Activated CD4-positive, alpha-beta T cell treated with anti-CD3 and anti-CD28 coated beads, Interleukin-2, Interleukin-6, amounts not matched to agents 100 ng/mL and 50 ng/mL, durations not matched to agents 16 hours and 8 hours (primary cell): Measurements from ENCODE around the gene EYA4.

ENCODE experiments used
- DNase-seq: peaks from one replicate; pipeline ENCODE4 v3.0.0-alpha.2; 2020

The EYA4 gene

DNA sequence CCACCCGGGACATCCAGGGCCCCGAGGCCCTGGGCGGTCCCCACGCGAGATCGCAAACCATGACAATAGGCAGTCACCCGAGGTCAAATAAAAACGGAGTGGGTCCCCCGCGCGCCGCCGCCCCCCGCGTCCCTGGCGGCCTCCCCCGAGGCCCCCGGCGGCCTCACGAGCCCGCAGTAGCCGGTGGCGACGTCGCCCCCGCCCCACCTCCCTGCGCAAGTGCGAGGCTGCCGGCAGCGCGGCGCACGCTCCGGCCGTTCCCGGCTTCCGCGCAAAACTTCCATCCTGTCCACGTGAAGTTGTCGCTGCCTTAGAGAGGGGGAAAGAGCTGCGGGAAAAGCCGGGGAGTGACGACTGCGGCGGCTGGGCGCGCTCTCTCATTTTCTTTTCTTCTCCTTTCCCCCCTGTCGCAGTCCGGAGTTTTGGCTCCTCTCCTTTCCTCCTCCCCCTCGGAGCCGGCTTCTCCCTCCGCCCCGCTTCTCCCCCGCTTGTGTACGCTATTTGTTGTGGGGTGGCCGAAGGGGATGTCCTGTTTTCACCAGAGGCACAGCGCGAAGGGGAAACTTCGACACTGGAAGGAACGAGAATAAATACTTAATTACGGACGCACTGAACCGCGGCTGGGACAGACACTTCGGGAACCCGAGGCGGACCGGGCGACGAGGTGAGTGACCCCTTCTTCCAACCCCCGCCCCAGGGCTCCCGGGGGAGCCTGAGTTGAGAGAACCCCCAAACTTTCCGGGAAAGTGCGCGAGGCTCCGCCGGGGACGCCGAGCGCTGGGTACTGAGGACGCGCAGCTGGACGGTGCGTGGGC lies at the start of gene EYA4:
EYA4 (plus strand) TSS at position 272 of the 815 bp plus-strand sequence. CDS start 33,424 bp downstream, outside the sequence.
- no peak for DNase-seq

GRCh38 chr6:133193396-133193795 lies 47.8 kb upstream of the EYA4 start:
- DNase-seq = no peak

DNA sequence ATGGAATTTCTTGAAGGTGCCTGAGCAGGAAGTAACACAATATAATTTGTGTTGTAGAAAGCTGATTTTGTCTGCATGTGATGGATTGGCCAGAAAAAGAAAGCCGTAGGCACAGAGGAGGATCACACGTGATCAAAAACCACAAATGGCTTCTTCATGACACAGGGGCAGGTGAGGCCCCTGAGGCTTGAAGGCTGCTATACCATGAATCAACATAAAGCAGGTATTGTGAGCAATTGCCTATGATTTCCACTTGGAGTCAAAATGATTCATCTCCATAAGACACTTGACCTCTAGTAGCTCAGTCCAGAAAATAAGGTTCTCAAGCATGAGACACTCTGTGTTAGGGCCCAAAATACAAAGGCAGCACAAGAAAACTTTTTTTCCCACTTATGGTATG lies 42.4 kb upstream of the EYA4 start:
- DNase-seq = no peak

DNA sequence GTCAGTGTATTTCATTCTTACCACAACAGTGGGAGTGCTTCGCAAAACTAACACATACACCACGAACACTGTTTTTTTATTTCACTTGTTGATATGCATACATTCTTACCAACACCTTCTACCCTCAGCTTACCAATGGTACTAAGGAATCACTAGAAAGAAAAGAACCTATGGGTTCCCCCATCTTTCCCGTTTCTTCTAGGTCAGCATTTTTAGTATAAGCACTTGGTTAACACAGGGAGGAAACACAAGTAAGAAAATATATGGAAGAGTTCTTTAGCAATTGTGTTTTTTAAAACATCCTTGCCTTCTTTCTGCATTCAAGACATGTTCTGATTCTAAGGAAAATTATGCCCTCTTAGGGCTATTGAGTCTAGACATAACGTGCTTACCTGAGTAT lies 39.9 kb upstream of the EYA4 start:
- no peak for DNase-seq

DNA sequence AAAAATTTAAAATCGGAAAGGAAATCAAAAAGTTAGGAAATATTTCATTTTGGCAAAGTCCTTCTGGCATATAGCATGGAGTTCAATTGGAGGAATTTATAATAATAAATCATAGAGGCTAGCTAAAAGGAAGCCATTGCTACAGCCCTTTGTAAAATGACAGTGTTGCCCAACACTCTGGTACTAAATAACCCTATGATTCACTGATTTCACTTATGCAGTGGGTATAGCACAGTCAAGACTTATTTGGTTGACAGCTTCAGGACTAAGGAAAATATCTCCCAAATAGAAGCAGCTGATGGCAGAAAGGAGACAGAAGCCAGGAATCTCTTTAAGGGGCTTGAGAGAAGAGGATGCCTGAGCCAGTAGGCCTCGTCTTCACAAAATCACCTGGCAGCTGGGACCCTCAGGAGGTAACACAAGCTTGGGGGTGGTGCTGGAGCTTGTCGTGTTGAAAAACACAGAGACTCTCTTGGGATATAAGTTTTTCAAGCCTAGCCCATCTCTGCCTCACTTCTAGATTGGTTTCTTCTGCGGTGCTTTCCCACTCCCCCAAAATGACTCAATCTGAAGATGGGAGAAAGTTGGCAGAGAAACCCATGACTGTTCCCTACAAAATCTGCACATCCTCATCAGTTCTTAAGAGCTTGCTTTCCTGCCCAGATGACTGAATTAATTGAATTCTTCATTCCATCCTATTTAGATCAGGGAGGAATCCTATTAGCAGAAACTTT lies 38.4 kb upstream of the EYA4 start:
- DNase-seq = no peak

DNA sequence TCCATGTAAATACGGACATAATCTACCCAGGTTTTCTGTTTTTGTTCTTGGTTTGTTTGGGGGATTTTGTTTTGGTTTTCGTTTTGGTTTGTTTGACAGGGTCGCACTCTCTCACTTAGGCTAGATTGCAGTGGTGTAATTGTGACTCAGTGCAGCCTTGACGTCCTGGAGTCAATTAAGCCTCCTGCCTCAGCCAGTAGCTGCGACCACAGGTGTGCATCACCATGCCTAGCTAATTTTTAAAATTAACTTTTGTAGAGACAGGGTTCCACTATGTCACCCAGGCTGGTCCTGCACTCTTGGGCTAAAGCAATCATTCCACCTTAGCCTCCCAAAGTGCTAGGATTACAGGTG lies 37.8 kb upstream of the EYA4 start:
- DNase-seq = no peak

- no peak for DNase-seq
Observed at GRCh38 chr6:133205304-133205703, 35.9 kb upstream of the EYA4 start.

- DNase-seq = no peak
Observed at GRCh38 chr6:133206942-133207341, 34.2 kb upstream of the EYA4 start.

DNA sequence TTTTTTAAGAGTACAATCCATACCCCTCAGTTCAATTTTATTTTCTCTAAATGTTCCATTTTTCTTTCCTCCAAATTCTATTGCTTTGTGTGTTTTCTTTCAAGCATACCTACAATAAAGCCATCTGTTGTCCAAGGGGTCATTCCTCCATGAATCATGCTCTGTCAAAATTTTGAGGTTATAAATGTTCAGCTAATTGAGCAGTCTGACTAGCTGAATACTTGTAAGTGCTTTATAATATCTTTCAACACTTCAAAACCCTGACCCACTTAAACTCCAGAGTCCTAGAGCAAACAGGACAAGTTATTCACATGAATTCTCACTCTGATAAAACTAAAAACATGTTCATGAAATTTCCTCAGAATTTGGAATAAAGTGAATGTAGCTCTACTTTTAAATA lies 33.4 kb upstream of the EYA4 start:
- DNase-seq = no peak

DNA sequence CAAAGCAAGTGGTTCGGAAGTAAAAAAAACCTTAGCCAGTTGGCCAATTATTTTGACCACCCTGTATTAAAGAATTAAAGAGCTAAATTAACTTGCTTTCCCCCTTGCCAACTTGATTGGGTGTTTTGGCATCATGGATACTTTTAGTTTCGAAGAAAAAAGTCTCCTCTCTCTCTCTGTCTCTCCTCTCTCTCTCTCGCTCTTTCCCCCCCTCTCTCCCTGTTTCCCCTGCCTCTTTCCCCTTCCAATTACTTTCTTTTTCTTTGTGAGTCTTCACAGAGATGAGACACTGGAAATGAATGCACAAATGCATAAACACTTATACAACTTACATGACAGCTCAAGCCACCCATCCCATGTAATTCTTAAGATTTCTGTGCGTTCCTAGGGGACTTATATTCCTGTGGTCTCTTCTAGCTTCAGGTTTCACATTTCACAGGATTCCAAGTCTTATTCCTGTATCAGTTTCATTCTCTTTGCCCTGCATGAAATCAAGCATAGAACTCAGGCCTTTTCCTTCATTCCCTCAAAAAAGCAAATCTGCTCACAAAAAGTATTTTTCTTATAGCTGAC lies 32.9 kb upstream of the EYA4 start:
- no peak for DNase-seq

DNA sequence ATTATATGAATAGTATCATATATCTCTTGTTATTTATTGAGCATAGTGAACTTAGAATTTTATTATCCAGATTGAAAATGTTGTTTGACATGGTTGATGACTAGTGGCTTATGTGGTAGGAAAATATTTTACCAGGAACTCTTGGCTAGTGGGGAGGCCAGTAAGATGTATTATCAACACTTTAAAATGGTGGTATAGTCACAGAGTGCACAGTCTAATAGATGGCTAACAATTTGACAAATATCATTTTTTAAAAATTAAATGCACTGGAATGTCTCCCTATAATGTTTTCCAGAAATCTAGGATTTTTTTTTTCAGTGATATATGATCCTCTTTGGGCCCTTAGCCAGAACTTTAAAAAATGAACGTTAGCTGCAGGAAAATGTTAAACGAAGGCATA lies 26.9 kb upstream of the EYA4 start:
- DNase-seq = no peak

DNA sequence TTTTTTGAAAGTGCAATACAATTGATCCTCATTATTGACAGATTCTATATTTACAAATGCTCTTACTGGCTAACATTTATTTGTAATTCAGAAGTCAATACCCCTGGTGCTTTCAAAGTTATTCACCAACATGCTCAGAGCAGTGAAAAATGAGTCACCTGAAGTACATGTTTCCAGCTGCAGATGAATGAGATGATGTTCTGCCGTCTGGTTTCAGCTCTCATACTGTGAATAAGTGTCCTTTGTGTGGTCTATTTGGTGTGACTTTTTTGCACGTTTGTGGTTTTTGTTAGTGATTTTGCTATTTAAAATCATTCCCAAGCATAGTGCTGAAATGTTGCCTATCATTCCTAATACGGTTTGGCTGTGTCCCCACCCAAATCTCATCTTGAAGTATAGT lies 22.3 kb upstream of the EYA4 start:
- no peak for DNase-seq

- no peak for DNase-seq
Observed at GRCh38 chr6:133223452-133224029, 17.6 kb upstream of the EYA4 start.

- no peak for DNase-seq
Observed at GRCh38 chr6:133225560-133225959, 15.6 kb upstream of the EYA4 start.

- no peak for DNase-seq
Observed at GRCh38 chr6:133227344-133227743, 13.8 kb upstream of the EYA4 start.

GRCh38 chr6:133230052-133230451 lies 11.1 kb upstream of the EYA4 start:
- no peak for DNase-seq

- no peak for DNase-seq
Observed at GRCh38 chr6:133235221-133235620, 5.9 kb upstream of the EYA4 start.

GRCh38 chr6:133236932-133237331 lies 4.2 kb upstream of the EYA4 start:
- DNase-seq = no peak

- DNase-seq = no peak
Observed at GRCh38 chr6:133240511-133241085, 559 bp upstream of the EYA4 start.

- DNase-seq = no peak
Observed at GRCh38 chr6:133241901-133242636, 912 bp downstream of the EYA4 start.

DNA sequence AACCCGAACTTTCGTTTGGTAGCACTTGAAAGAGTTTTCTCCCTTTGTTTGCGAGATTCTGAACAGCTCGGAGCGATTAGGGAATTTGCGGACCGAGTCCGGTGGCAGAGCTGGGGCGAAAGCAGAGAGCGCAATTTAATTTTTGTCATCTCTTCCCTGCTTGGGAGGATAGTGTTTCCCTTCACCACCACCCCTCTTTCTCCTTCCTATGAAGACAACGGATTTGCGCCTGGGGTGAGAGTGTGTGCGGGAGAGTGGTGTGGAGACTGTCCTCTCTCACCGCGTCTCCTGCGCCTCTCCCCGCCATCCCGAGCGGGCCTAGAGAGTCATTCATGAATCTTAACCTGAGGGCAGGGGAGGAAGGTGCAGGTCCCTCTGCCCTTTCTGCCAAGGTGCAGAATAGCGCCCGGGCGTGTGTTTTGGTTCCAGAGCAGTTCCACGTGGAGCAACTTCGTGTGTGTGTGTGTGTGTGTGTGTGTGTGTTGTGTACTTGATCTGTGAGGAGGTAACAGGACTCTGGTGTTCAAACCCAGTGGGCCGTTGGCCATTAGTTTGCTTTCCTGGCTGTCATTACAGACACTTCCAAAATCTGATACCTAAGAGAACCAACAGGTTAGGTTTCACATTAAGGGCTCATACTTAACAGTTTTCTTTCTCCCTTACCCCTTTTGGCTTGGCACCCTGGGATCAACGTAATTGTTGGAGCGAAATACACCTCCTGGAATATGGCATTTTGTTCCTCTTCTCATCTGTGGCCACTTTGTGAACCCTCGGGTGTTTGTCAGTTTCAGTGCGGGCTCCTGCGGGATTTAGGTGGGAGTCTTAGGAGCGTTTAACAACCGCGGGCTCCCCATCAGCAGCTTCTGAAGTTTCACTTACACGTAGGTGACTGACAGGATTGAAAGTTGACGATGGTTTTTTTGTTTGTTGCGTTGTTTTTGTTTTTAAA lies 1.8 kb downstream of the EYA4 start:
- DNase-seq = no peak
